Spinal cord (tissue), 10 donors: ENCODE measurements around the gene STK32B. TPM values are rescaled to one million over a fixed set of nuclear protein-coding genes. Genes with fewer than 3 reads are reported as not detected.
"Not testable (repeated sequence)": the region's sequence is repeated elsewhere in the genome, so short reads cannot be mapped to it uniquely, and the experiment has no call there.

Experiments
- DNase-seq, 6 donors: peaks; one replicate each; pipeline versions ENCODE4 v3.0.0 to v3.0.0-alpha.2; 2013 to 2015; ENCODE audit warnings: low spot score in 6 of 6, low read depth in 4 of 6
- H3K27ac ChIP-seq: one replicate; pipeline ENCODE4 v1.5.1; 2013; ENCODE audit warnings: low read depth, low read length, control low read depth
- H3K27me3 ChIP-seq: one replicate; pipeline ENCODE4 v1.6.1; 2013; ENCODE audit warnings: low read length; ENCODE audit not compliant: control insufficient read depth, insufficient read depth
- H3K36me3 ChIP-seq: one replicate; pipeline ENCODE4 v1.6.1; 2013; ENCODE audit warnings: low read length; ENCODE audit not compliant: control insufficient read depth, insufficient read depth
- H3K4me1 ChIP-seq: one replicate; pipeline ENCODE4 v1.6.1; 2013; ENCODE audit warnings: low read length; ENCODE audit not compliant: control insufficient read depth, insufficient read depth
- H3K4me3 ChIP-seq: one replicate; pipeline ENCODE4 v1.5.1; 2013; ENCODE audit warnings: low read depth, low read length, control low read depth
- H3K9me3 ChIP-seq: one replicate; pipeline ENCODE4 v1.6.1; 2013; ENCODE audit warnings: low read length; ENCODE audit not compliant: control insufficient read depth, insufficient read depth
- WGBS: methylation state at CpG from one replicate; pipeline ENCODE4 v1.1.5; 2013; ENCODE audit warnings: missing lambda C conversion rate; ENCODE audit not compliant: insufficient coverage; 5-methylcytosine and 5-hydroxymethylcytosine counted together
- polyA plus RNA-seq, 2 donors: library from polyadenylated mRNA; unstranded; fragments of 120-200 nt; gene quantifications; one replicate each; pipeline ENCODE4 v1.2.1, GENCODE V29; 2013; ENCODE audit not compliant: insufficient read length in 2 of 2
- total RNA-seq, 2 donors: library from RNA; depleted of rRNA in 1 of 2; stranded (reverse); fragments of 120-200 nt in 1 of 2; fragments of >200 nt in 1 of 2; gene quantifications; one replicate each; pipeline versions ENCODE4 v1.2.3 to v1.2.4, GENCODE V29; 2013 to 2014
- donor health status: healthy.

Gene STK32B
- total and polyA plus RNA-seq, 4 donors: 7.0 to 25.6 (median 19.0) TPM

- no peaks in the 10 kb centered on the region for H3K9me3 ChIP-seq
- no CpG with 5 or more reads among the region's 1 CpG for WGBS
- no peak overlapping the region for H3K4me3 ChIP-seq
- peak in 1 of 6 donors; percentile 16 for DNase-seq
- H3K36me3 ChIP-seq: no peaks in the 10 kb centered on the region
- no peak overlapping the region for H3K27ac ChIP-seq
- no peaks in the 10 kb centered on the region for H3K4me1 ChIP-seq
- H3K27me3 ChIP-seq: no peaks in the 10 kb centered on the region
These were observed 166.1 kb downstream of the STK32B start for GRCh38 chr4:5217421-5217820.

GRCh38 chr4:5218376-5219069 is 167.2 kb downstream of the STK32B start:
- WGBS: 59% methylated on average over 8 of the region's 12 CpGs
- H3K27me3 ChIP-seq: no peaks in the 10 kb centered on the region
- no peaks in the 10 kb centered on the region for H3K9me3 ChIP-seq
- H3K4me1 ChIP-seq: no peaks in the 10 kb centered on the region
- H3K36me3 ChIP-seq: no peaks in the 10 kb centered on the region
- no peak overlapping the region for H3K27ac ChIP-seq
- no peak for DNase-seq
- H3K4me3 ChIP-seq: no peak overlapping the region

GRCh38 chr4:5220028-5220427 is 168.7 kb downstream of the STK32B start:
- no peaks in the 10 kb centered on the region for H3K4me1 ChIP-seq
- H3K9me3 ChIP-seq: no peaks in the 10 kb centered on the region
- H3K27me3 ChIP-seq: no peaks in the 10 kb centered on the region
- peak in 1 of 6 donors; percentile 29 for DNase-seq
- H3K36me3 ChIP-seq: no peaks in the 10 kb centered on the region
- no peak overlapping the region for H3K4me3 ChIP-seq
- H3K27ac ChIP-seq: no peak overlapping the region
- WGBS: no CpG with 5 or more reads among the region's 4 CpGs

- Histone ChIP-seq H3K27me3 (no peaks in the 10 kb centered on the region), H3K36me3 (no peaks in the 10 kb centered on the region), H3K4me3 (no peak overlapping the region), H3K4me1 (no peaks in the 10 kb centered on the region), H3K27ac (no peak overlapping the region), H3K9me3 (no peaks in the 10 kb centered on the region)
- no peak for DNase-seq
These were observed 170.8 kb downstream of the STK32B start for GRCh38 chr4:5222047-5222446.

- H3K27me3 ChIP-seq: no peaks in the 10 kb centered on the region
- H3K9me3 ChIP-seq: no peaks in the 10 kb centered on the region
- 81% methylated on average over 1 of the region's 1 CpG for WGBS
- DNase-seq: peak in 1 of 6 donors; percentile 42
- H3K27ac ChIP-seq: no peak overlapping the region
- no peaks in the 10 kb centered on the region for H3K36me3 ChIP-seq
- H3K4me3 ChIP-seq: no peak overlapping the region
- no peaks in the 10 kb centered on the region for H3K4me1 ChIP-seq
These were observed 171.7 kb downstream of the STK32B start for GRCh38 chr4:5222951-5223350.

GRCh38 chr4:5224340-5224739 is 173.1 kb downstream of the STK32B start:
- no peak overlapping the region for H3K27ac ChIP-seq
- DNase-seq: no peak
- WGBS: no CpG with 5 or more reads among the region's 1 CpG
- no peaks in the 10 kb centered on the region for H3K9me3 ChIP-seq
- no peaks in the 10 kb centered on the region for H3K4me1 ChIP-seq
- H3K4me3 ChIP-seq: no peak overlapping the region
- no peaks in the 10 kb centered on the region for H3K27me3 ChIP-seq
- H3K36me3 ChIP-seq: no peaks in the 10 kb centered on the region

GRCh38 chr4:5232549-5232948 is 181.3 kb downstream of the STK32B start:
- H3K4me1 ChIP-seq: peaks cover 3% of the 10 kb centered on the region
- no peak overlapping the region for H3K27ac ChIP-seq
- H3K9me3 ChIP-seq: no peaks in the 10 kb centered on the region
- no peak for DNase-seq
- no peaks in the 10 kb centered on the region for H3K36me3 ChIP-seq
- H3K27me3 ChIP-seq: no peaks in the 10 kb centered on the region
- no peak overlapping the region for H3K4me3 ChIP-seq
- no CpG with 5 or more reads among the region's 1 CpG for WGBS

- Histone ChIP-seq H3K36me3 (no peaks in the 10 kb centered on the region), H3K4me1 (peaks cover 3% of the 10 kb centered on the region), H3K9me3 (no peaks in the 10 kb centered on the region), H3K4me3 (no peak overlapping the region), H3K27ac (no peak overlapping the region), H3K27me3 (no peaks in the 10 kb centered on the region)
- 80% methylated on average over 1 of the region's 3 CpGs for WGBS
- DNase-seq: peak in 1 of 6 donors; percentile 49
These were observed 185.9 kb downstream of the STK32B start for GRCh38 chr4:5237086-5237660.

- Histone ChIP-seq H3K36me3 (no peaks in the 10 kb centered on the region), H3K9me3 (no peaks in the 10 kb centered on the region), H3K4me3 (no peak overlapping the region), H3K27ac (no peak overlapping the region), H3K27me3 (no peaks in the 10 kb centered on the region), H3K4me1 (peaks cover 3% of the 10 kb centered on the region)
- WGBS: 89% methylated on average over 2 of the region's 4 CpGs
- no peak for DNase-seq
These were observed 186.9 kb downstream of the STK32B start for GRCh38 chr4:5238173-5238572.

GRCh38 chr4:5247061-5247460 is 195.8 kb downstream of the STK32B start:
- H3K36me3 ChIP-seq, DNase-seq, H3K27me3 ChIP-seq, H3K27ac ChIP-seq, H3K4me1 ChIP-seq, H3K4me3 ChIP-seq, H3K9me3 ChIP-seq: not testable (repeated sequence)
- WGBS: 67% methylated on average over 7 of the region's 7 CpGs
